OCI-LY1 (cell line): ENCODE results near the gene ANGPTL3.
"Not testable (repeated sequence)": the region's sequence is repeated elsewhere in the genome, so short reads cannot be mapped to it uniquely, and the experiment has no call there.

Source experiments
- H2AFZ ChIP-seq: fragments of 200-600 bp; sonication (generic), shearing (Covaris generic); 2 replicates; pipeline ENCODE4 v1.6.0; 2014; ENCODE audit warnings: antibody characterized with exemption, mild to moderate bottlenecking, low read length
- H3F3A ChIP-seq: fragments of 200-600 bp; sonication (generic), shearing (Covaris generic); 2 replicates; pipeline ENCODE4 v1.6.0; 2014; ENCODE audit warnings: mild to moderate bottlenecking, antibody characterized with exemption, low read length, moderate library complexity; ENCODE audit not compliant: insufficient read depth
- H3K27ac ChIP-seq: fragments of 200-600 bp; sonication (generic); 2 replicates; pipeline ENCODE4 v1.5.1; 2014; ENCODE audit warnings: low read length, mixed run types, mild to moderate bottlenecking, low read depth; ENCODE audit not compliant: poor library complexity, severe bottlenecking
- H3K27me3 ChIP-seq: fragments of 200-600 bp; sonication (generic); 2 replicates; pipeline ENCODE4 v1.6.0; 2014; ENCODE audit warnings: antibody characterized with exemption, mild to moderate bottlenecking, low read length, moderate library complexity; ENCODE audit not compliant: insufficient read depth
- H3K36me3 ChIP-seq: fragments of 200-600 bp; sonication (generic); 2 replicates; pipeline ENCODE4 v1.6.1; 2014; ENCODE audit warnings: mild to moderate bottlenecking, antibody characterized with exemption, low read length, moderate library complexity, mixed read lengths; ENCODE audit not compliant: insufficient read depth
- H3K4me1 ChIP-seq: fragments of 200-600 bp; sonication (generic); 2 replicates; pipeline ENCODE4 v1.5.1; 2014; ENCODE audit warnings: mild to moderate bottlenecking, low read length, moderate library complexity; ENCODE audit not compliant: insufficient read depth, severe bottlenecking
- H3K4me2 ChIP-seq: fragments of 200-600 bp; sonication (generic), shearing (Covaris generic); 2 replicates; pipeline ENCODE4 v1.6.1; 2014; ENCODE audit warnings: low read length
- H3K4me3 ChIP-seq: fragments of 200-600 bp; sonication (generic); 2 replicates; pipeline ENCODE4 v1.5.1; 2014; ENCODE audit warnings: low read length, low read depth, mild to moderate bottlenecking, mixed read lengths; ENCODE audit not compliant: poor library complexity, severe bottlenecking
- H3K79me2 ChIP-seq: fragments of 200-600 bp; shearing (Covaris generic); 2 replicates; pipeline ENCODE4 v1.6.1; 2016; ENCODE audit warnings: mixed run types, low read length, mixed read lengths; ENCODE audit not compliant: insufficient read depth
- H3K9ac ChIP-seq: fragments of 200-600 bp; sonication (generic), shearing (Covaris generic); 2 replicates; pipeline ENCODE4 v1.6.1; 2014; ENCODE audit warnings: mild to moderate bottlenecking, low read length, mixed read lengths
- H3K9me2 ChIP-seq: fragments of 200-600 bp; sonication (generic), shearing (Covaris generic); 2 replicates; pipeline ENCODE4 v1.6.1; 2014; ENCODE audit warnings: low read depth, mild to moderate bottlenecking, low read length, mixed read lengths
- H3K9me3 ChIP-seq: fragments of 200-600 bp; shearing (Covaris generic); 2 replicates; pipeline ENCODE4 v1.6.1; 2014; ENCODE audit warnings: low read length, mixed read lengths
- H4K20me1 ChIP-seq: fragments of 200-600 bp; sonication (generic), shearing (Covaris generic); 2 replicates; pipeline ENCODE4 v1.6.0; 2016; ENCODE audit warnings: mild to moderate bottlenecking, low read length; ENCODE audit not compliant: insufficient read depth
- CTCF ChIP-seq: fragments of 200-600 bp; sonication (generic), shearing (Covaris generic); IDR thresholded peaks from 2 replicates; pipeline ENCODE4 v1.5.1; 2017; ENCODE audit warnings: mild to moderate bottlenecking, antibody characterized with exemption, low read length, moderate library complexity, mixed read lengths
- EZH2 ChIP-seq: fragments of 200-600 bp; sonication (generic), shearing (Covaris generic); IDR thresholded peaks from 2 replicates; pipeline ENCODE4 v1.8.0; 2017; ENCODE audit warnings: borderline replicate concordance, mixed run types, mild to moderate bottlenecking, antibody characterized with exemption, low read length, moderate library complexity, mixed read lengths

ANGPTL3 gene

GRCh38 chr1:62597281-62597680 lies at the start of gene ANGPTL3:
TSS of gene ANGPTL3 (plus strand) at chr1:62597520. CDS start at chr1:62597567, 47 bp downstream.
- TF ChIP-seq CTCF: no peak
- no peak for TF ChIP-seq EZH2
- Histone ChIP-seq H3K9ac (no peak within 1 kb of the TSS), H3K27ac (no peak within 1 kb of the TSS), H3K36me3 (no peaks in the 10 kb centered on the region), H3K4me1 (no peaks in the 10 kb centered on the region), H3K9me3 (no peaks in the 10 kb centered on the region), H3K79me2 (no peaks in the 10 kb centered on the region), H3K4me3 (no peak within 1 kb of the TSS), H3K27me3 (no peaks in the 10 kb centered on the region), H4K20me1 (no peaks in the 10 kb centered on the region), H3K9me2 (no peaks in the 10 kb centered on the region), H3F3A (no peaks in the 10 kb centered on the region), H2AFZ (no peak within 1 kb of the TSS), H3K4me2 (no peak within 1 kb of the TSS)

- no peaks in the 10 kb centered on the region for H3K9me3 ChIP-seq
- no peaks in the 10 kb centered on the region for H4K20me1 ChIP-seq
- no peaks in the 10 kb centered on the region for H3K36me3 ChIP-seq
- H2AFZ ChIP-seq: no peak overlapping the region
- TF ChIP-seq EZH2 (no peak), CTCF (no peak)
- no peak overlapping the region for H3K4me3 ChIP-seq
- H3K27me3 ChIP-seq: no peaks in the 10 kb centered on the region
- no peak overlapping the region for H3K4me2 ChIP-seq
- H3K9ac ChIP-seq: no peak overlapping the region
- no peaks in the 10 kb centered on the region for H3K9me2 ChIP-seq
- H3K27ac ChIP-seq: no peak overlapping the region
- no peaks in the 10 kb centered on the region for H3K4me1 ChIP-seq
- H3K79me2 ChIP-seq: no peaks in the 10 kb centered on the region
- no peaks in the 10 kb centered on the region for H3F3A ChIP-seq
Observed at GRCh38 chr1:62561306-62561705, 36.0 kb upstream of the ANGPTL3 start.

GRCh38 chr1:62567182-62567581 lies 30.1 kb upstream of the ANGPTL3 start:
- not testable (repeated sequence) for H3F3A ChIP-seq, H3K4me1 ChIP-seq, H3K27ac ChIP-seq, H3K4me2 ChIP-seq, H3K9ac ChIP-seq, H3K4me3 ChIP-seq, H3K27me3 ChIP-seq, H3K9me2 ChIP-seq, H2AFZ ChIP-seq, H3K9me3 ChIP-seq, H4K20me1 ChIP-seq, H3K36me3 ChIP-seq, H3K79me2 ChIP-seq

GRCh38 chr1:62567926-62568325 lies 29.4 kb upstream of the ANGPTL3 start:
- H3K36me3 ChIP-seq, H3K4me1 ChIP-seq, H3K4me3 ChIP-seq, H3K9ac ChIP-seq, H3F3A ChIP-seq, H3K27me3 ChIP-seq, H3K4me2 ChIP-seq, H3K27ac ChIP-seq, H3K9me3 ChIP-seq, H3K9me2 ChIP-seq, H3K79me2 ChIP-seq, H4K20me1 ChIP-seq, H2AFZ ChIP-seq: not testable (repeated sequence)

- not testable (repeated sequence) for H3K79me2 ChIP-seq, H3F3A ChIP-seq, H3K9me2 ChIP-seq, H2AFZ ChIP-seq, H3K4me3 ChIP-seq, H3K27me3 ChIP-seq, H3K27ac ChIP-seq, H3K4me2 ChIP-seq, H3K36me3 ChIP-seq, H3K9me3 ChIP-seq, H3K9ac ChIP-seq, H4K20me1 ChIP-seq, H3K4me1 ChIP-seq
Observed at GRCh38 chr1:62571517-62571916, 25.8 kb upstream of the ANGPTL3 start.
